Myocyte (in vitro differentiated cells): Measurements from ENCODE around the gene UBE3B. TPM values are rescaled to one million over a fixed set of nuclear protein-coding genes. Genes with fewer than 3 reads are reported as not detected.
A peak's percentile ranks its signal among the peaks of the same experiment; 100 is the strongest.

Experiments used
- DNase-seq: peaks from one replicate; pipeline ENCODE4 v3.0.0-alpha.2; 2012; ENCODE audit warnings: low read depth
- total RNA-seq: library from RNA; depleted of rRNA; stranded (reverse); fragments of >200 nt; gene quantifications from 2 replicates; pipeline ENCODE4 v1.2.3, GENCODE V29; 2014

Gene UBE3B
- total RNA-seq, 1 donor from 2014 or later = 47.3 TPM

- DNase-seq = no peak
These were observed 17.0 kb downstream of the UBE3B start for GRCh38 chr12:109494348-109494881.

DNA sequence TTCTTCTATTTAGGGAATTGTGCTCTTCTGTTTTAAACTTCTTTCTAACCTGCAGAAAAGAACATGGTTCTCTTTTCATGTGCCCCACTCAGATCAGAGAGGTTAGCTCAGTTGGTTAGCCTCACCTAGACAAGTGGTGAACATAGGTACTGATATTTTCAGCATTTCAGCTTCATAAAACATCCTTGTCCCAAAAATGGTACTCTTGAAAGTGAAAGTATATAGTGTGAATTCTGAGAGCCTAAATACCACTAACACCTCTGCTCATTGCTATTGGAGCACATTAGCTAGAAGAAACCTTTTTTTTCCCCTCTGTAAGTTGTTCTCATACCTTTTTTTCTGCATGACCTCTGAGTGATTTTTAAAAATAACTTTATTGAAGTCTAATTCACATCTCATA lies 17.6 kb downstream of the UBE3B start:
- no peak for DNase-seq

DNA sequence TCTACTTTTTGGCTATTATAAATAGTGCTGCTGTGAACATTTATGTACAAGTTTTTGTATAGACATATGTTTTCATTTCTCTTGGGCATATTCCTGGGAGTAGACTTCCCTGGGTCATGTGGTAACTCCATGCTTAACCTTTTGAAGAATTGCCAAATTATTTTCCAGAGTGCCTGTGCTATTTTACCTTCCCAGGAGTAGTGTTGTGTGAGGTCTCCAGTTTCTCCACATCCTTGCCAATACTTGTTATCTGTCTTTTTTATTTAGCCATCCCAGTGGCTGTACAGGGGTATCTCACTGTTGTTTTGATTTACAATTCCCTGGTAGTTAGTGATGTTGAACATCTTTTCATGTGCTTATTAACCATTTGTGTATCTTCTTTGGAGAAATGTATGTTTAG lies 18.9 kb downstream of the UBE3B start:
- DNase-seq = no peak

- no peak for DNase-seq
These were observed 20.2 kb downstream of the UBE3B start for GRCh38 chr12:109497675-109498074.

- DNase-seq = no peak
These were observed 23.2 kb downstream of the UBE3B start for GRCh38 chr12:109500406-109501185.

- DNase-seq = no peak
These were observed 23.9 kb downstream of the UBE3B start for GRCh38 chr12:109501299-109501698.

- DNase-seq = no peak
These were observed 24.9 kb downstream of the UBE3B start for GRCh38 chr12:109502332-109502731.

DNA sequence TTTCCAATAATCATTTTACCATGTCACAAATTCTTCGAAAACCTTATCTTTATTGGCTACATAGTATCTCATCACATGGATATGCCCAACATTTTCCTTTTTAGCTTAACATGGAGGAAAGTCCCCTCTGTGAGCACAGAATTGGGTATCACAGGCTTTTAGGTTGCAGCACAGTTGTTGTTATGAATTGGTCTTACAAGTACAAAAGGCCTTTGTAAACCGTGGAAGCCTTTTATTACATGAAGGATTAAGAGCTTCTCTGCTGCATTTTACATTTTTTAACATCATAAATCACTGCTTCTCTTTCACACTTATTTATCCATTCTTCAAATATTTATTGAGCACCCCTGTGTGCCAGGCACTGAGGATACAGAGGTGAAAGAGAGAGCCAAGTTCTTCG lies 26.2 kb downstream of the UBE3B start:
- DNase-seq = no peak

DNA sequence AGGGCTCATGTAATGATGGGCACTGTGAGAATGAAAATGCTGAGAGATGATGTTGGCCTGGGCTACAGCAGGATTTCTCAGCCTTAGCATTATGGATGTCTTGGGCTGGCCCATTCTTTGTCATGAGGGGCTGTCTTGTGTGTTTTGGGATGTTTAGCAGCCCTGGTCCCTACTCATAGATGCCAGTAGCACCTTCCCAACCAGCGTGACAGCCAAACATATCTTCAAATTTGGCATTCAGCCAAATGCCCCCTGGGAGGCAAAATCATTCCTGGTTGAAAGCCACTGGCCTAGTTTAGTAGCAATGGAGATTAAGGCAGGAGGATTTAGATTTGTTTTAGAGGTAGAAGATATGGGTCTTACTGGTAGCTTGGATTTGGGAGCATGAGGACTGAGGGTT lies 26.6 kb downstream of the UBE3B start:
- DNase-seq = no peak

DNA sequence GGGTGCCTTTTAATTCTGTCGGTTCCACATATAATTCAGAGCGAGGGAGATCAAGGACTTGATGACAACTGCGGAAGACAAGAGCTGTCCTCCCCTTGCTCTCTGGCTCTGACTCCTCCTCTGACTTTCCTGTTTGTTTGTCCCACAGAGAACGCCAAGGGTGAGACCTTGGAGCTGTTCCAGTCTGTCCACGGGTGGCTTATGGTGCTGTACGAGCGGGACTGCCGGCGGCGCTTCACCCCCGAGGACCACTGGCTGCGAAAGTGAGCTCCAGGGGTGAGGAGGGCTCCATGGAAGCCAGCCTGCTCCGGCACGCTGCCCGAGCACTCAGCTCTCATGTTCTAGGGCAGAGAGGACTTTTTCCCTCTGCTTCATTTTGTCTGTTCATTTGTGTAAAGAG lies 32.8 kb downstream of the UBE3B start:
- DNase-seq = no peak

DNA sequence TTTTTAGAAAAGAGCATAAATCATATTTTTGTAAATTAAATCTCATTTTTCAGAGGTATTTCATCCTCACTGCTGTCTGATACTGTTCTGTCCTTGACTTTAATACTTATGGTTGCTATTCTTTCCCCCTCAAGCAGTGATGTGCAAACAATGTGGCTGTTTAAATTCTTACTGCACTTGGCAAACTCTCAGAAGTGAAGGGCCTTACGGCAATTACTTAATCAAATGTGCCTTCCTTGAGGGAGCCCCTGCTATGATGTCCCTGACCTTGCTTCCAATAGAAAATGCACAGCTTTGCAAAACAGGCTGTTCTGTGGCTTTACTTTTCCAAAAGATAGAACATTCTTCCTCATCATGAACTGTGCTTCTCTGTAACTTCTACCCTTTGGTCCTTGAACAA lies 35.2 kb downstream of the UBE3B start:
- no peak for DNase-seq

DNA sequence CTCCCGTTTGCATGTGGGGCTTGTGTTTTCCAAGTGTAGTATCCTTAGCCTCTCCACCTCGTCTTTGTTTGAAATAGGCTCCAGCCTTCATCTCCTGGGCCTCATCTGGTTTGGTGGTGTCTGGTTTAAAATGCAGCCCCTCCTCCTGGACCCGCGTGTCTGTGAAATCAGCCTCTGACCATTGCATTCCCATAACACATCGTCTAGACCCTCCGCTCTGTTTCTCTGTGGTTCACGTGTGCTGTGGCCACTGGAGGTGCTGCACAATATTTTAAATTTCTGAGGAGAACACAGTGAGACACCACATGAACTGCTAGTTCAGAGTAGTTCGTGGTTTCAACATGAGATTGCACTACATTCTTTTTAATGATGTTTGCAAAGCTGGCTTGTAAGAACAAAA lies 35.6 kb downstream of the UBE3B start:
- DNase-seq = no peak

DNA sequence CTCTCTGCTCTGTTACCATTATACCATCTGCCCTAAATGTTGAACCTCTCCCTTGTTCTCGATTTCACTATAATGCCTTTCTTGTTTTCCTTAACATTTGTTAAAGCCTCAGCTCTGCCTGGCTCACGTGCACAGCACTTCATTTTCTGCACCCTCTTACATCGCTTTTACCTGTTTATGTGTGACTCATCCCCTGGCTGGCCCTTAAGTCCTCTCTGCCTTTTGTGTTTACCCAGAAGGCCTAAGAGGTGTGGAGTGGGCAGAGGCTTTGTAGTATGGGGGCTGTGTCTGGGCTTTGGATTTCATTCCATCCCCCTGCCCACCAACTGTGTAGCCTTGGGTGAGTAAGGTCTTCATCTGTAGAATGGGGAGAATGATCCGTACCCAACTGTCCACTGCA lies 36.5 kb downstream of the UBE3B start:
- DNase-seq = no peak

GRCh38 chr12:109517619-109518018 lies 40.2 kb downstream of the UBE3B start:
- DNase-seq = peak; percentile 84

DNA sequence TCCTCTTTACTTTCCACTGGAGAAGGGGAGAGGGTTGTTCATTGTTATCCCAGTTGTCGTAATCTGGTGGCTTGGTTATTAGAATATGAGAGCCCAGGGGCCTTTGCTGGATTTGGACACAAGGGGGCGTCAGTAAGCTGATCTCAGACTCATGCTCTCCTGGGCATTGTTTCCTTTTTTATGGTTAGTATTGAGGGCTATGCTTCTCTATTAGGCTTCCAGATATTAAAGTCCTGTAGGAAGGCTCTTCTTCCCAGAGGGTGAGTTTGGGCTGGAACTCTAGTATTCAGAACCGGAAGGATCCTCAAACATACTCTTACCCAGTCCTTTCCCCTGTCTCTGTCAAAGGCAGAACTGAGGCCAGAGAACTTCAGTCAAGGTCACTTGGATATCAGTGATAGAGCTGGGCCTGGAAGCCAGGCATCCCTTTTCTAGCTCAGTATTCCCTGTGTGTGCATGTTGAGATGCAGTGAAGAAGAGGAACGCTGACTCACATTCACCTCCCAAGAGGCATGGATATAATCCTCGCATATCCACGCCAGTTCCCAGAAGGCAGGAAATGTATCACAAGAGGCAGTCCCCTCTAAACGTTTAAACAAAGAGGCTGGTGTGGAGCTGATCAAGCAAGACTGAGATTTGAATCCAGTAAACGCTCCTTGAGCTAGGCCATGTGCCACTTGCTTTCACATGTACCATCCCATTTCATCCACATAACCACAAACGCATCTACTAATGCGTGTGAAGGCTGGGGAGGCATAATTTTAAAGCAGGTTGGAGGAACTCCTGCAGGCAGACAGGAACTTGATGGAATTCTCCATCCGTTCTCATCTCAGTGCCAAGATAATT lies 41.6 kb downstream of the UBE3B start:
- peak; percentile 81 for DNase-seq

DNA sequence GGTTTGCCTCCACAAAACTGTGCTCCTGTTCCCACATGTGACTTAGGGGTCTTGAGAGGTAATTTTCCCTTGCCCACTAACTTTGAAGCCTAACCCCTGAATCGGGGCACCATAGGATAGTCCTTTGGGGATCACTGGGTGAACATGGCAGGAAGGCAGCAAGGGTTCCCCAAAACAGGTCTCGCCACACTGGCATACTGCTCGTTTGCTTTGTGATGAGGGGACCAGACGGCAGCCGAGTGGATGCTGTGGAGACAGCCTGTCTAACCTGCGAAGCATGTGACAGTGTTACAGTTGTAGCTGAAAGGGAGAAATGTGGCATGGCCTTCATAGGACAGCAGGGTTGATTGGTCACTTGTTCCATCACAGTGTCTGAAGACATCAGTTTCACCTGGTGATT lies 42.4 kb downstream of the UBE3B start:
- no peak for DNase-seq

- DNase-seq = no peak
These were observed 44.4 kb downstream of the UBE3B start for GRCh38 chr12:109521831-109522230.

GRCh38 chr12:109523071-109523470 lies 45.6 kb downstream of the UBE3B start:
- no peak for DNase-seq

DNA sequence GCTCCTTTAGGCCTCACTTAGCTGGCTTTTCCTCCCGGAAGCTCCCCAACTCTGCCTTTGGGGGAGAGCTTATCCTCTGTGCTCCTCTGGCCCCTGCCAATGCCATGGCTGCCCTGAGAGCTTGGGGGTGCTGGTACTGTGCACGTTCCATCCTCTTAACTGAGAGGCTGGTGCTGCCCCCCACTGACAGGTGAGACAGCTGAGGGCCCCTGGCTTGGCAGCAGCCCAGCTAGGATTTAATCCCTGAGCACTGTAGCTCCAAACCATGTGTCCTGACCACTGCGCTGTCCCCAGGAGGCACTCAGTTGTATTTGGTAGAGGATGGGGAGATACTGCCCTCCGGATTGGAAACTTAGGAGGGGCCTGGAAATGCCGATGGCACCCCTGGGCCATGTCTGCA lies 46.1 kb downstream of the UBE3B start:
- DNase-seq = no peak

- no peak for DNase-seq
These were observed 47.2 kb downstream of the UBE3B start for GRCh38 chr12:109524466-109525278.

- DNase-seq = no peak
These were observed 47.8 kb downstream of the UBE3B start for GRCh38 chr12:109525279-109525585.
